ENCODE measurements around the gene AAMDC.

DNA sequence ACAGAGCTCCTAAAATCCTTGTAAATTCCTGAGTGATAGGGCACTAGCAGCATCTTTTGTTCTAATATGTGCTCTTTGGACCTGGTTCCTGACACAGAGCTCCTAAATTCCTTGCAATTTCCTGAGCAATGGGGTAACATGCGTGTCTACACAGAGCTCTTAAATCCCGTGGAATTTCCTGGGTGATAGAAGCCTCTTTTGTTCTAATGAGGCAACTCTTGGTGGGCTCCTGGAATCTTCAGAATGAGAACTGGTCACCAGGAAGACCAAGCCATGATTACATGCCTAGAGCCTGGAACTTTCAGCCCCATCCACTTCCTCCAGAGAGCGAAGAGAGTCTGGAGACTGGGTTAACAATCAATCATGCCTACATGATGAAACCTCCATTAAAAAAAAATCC is 19.5 kb upstream of the AAMDC start:
- TF ChIP-seq POLR2AphosphoS2 (IDR thresholded peaks at IDR 0.05; ENCODE audit: low read depth, low read length) (no peak), ZNF709 (CRISPR knock-in tag; IDR thresholded peaks at IDR 0.05) (no peak), ZNF484 (CRISPR knock-in tag; IDR thresholded peaks at IDR 0.05; ENCODE audit: borderline replicate concordance, low read depth) (no peak), ZNF446 (CRISPR knock-in tag; IDR thresholded peaks at IDR 0.05) (no peak), RXRB (CRISPR knock-in tag; IDR thresholded peaks at IDR 0.05; ENCODE audit: borderline replicate concordance) (no peak)
- TF ChIP-seq, protein P1, sequence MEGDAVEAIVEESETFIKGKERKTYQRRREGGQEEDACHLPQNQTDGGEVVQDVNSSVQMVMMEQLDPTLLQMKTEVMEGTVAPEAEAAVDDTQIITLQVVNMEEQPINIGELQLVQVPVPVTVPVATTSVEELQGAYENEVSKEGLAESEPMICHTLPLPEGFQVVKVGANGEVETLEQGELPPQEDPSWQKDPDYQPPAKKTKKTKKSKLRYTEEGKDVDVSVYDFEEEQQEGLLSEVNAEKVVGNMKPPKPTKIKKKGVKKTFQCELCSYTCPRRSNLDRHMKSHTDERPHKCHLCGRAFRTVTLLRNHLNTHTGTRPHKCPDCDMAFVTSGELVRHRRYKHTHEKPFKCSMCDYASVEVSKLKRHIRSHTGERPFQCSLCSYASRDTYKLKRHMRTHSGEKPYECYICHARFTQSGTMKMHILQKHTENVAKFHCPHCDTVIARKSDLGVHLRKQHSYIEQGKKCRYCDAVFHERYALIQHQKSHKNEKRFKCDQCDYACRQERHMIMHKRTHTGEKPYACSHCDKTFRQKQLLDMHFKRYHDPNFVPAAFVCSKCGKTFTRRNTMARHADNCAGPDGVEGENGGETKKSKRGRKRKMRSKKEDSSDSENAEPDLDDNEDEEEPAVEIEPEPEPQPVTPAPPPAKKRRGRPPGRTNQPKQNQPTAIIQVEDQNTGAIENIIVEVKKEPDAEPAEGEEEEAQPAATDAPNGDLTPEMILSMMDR (CRISPR knock-in tag; IDR thresholded peaks at IDR 0.05): no peak
